Heart right ventricle (tissue), 16 donors: Measurements from ENCODE around the gene LRRC55. TPM values are rescaled to one million over a fixed set of nuclear protein-coding genes. Genes with fewer than 3 reads are reported as not detected.

Experiments used
- ATAC-seq, 8 donors: fragments of 200-7000 bp; cut with Tn5 transposase; one replicate each; pipeline ENCODE4 v1.9.1; 2020; ENCODE audit warnings: mild to moderate bottlenecking in 8 of 8, moderate library complexity in 8 of 8, moderate number of reproducible peaks in 1 of 8
- DNase-seq, 2 donors: peaks; one replicate each; pipeline ENCODE4 v3.0.0-alpha.2; 2020
- H3K27ac ChIP-seq, 10 donors: fragments of 200-600 bp; sonication (generic) in 2 of 10; one replicate each; pipeline versions ENCODE4 v1.5.0 to v1.8.0; 2020 to 2022; ENCODE audit warnings: mild to moderate bottlenecking in 3 of 10
- H3K27me3 ChIP-seq, 7 donors: fragments of 200-600 bp; one replicate each; pipeline ENCODE4 v1.8.0; 2021 to 2022; ENCODE audit warnings: mild to moderate bottlenecking in 2 of 7
- H3K36me3 ChIP-seq, 9 donors: fragments of 200-600 bp; sonication (generic) in 1 of 9; one replicate each; pipeline versions ENCODE4 v1.5.0 to v1.8.0; 2020 to 2022; ENCODE audit warnings: mild to moderate bottlenecking in 2 of 9
- H3K4me1 ChIP-seq, 9 donors: fragments of 200-600 bp; sonication (generic) in 1 of 9; one replicate each; pipeline versions ENCODE4 v1.5.0 to v1.8.0; 2020 to 2022; ENCODE audit warnings: mild to moderate bottlenecking in 4 of 9
- H3K4me3 ChIP-seq, 10 donors: fragments of 200-600 bp; sonication (generic) in 2 of 10; one replicate each; pipeline versions ENCODE4 v1.5.0 to v1.8.0; 2020 to 2022; ENCODE audit warnings: mild to moderate bottlenecking in 7 of 10, moderate library complexity in 2 of 10
- H3K9me3 ChIP-seq, 11 donors: fragments of 200-600 bp in 10 of 11; sonication (generic) in 2 of 11; one replicate each; pipeline versions ENCODE4 v1.5.0 to v1.8.0; 2013 to 2022; ENCODE audit warnings: mild to moderate bottlenecking in 2 of 11, control low read depth in 1 of 11, moderate library complexity in 1 of 11
- CTCF ChIP-seq, 9 donors: fragments of 200-600 bp; sonication (generic) in 2 of 9; IDR thresholded peaks; one replicate each; pipeline versions ENCODE4 v1.5.0 to v1.8.0; 2021 to 2022; ENCODE audit warnings: antibody characterized with exemption in 9 of 9, mild to moderate bottlenecking in 5 of 9, moderate library complexity in 1 of 9
- WGBS, 2 donors: extraction: QIAGEN DNeasy Blood & Tissue Kit; methylation state at CpG; one replicate each; pipeline ENCODE4 v1.1.7; 2013; ENCODE audit warnings: inconsistent platforms in 1 of 2; 5-methylcytosine and 5-hydroxymethylcytosine counted together
- intact Hi-C, 10 donors: fragments of 100-400 bp; cut with DNase I; formaldehyde crosslinking; loops; one replicate each; pipeline versions ENCODE4 v1.11.1 to v1.14.2; 2022
- polyA plus RNA-seq, 2 donors: library from polyadenylated mRNA; stranded (reverse); fragments of 200-250 nt; gene quantifications; one replicate each; pipeline ENCODE4 v1.2.3, GENCODE V29; 2013
- total RNA-seq, 10 donors: library from RNA; stranded (reverse); fragmentation: NEBNext Ultra II Directional in 3 of 10; extraction: Animal tissue kit (Norgen Biotek cat#: 25700) in 3 of 10; gene quantifications; one replicate each; pipeline versions ENCODE4 v1.2.1 to v1.2.4, GENCODE V29; 2021 to 2023
- donor health status: Arrhythmogenic right ventricular cardiomyopathy.
- donor health status: ischemic (EF 13 %, LVEDD 7.1; RV severe dilation, severe dysfunction).
- donor health status: healthy with polysubstance abuse.
- donor health status: DM: no; HTN: yes; CAD: no.
- donor health status: DM: no; HTN: no; CAD: no.
- donor health status: ischemic (EF 25% LVEDD 6.9; RV normal size, moderate dysfunction).
- donor health status: ischemic (EF 25% LVEDD 5.7; RV mildly dilated, moderate dysfunction).
- donor health status: healthy.
- donor health status: DM: yes; HTN: yes; CAD: no.
- donor health status: Ischemic cardiomyopathy.
- donor health status: ischemic (EF 35%, LVEDD 5.7; RV mildly dilated, moderate dysfunction).
- donor health status: nonischemic (EF 11% LVEDD 7.7; RV severe dilation, severe dysfunction).
- donor health status: DM: yes; HTN: yes; CAD: no.
- donor health status: PGD.
- donor health status: ischemic (EF 29% LVEDD 5.4; RV normal size, mild dysfunction).
- donor health status: nonischemic (EF 23%, LVEDD 6.1; RV moderate dilation, normal function).

LRRC55 gene
- total and polyA plus RNA-seq, 12 donors, result 0.04 to 0.53 (median 0.20) TPM; not detected in 1

- ATAC-seq, result no peak
- Histone ChIP-seq H3K27me3 (peaks cover 0 to 3% (median 0%) of the 10 kb centered on the region in 7 donors), H3K27ac (peak overlapping the region in 1 of 10 donors; percentile 3), H3K4me1 (peaks cover 0 to 46% (median 38%) of the 10 kb centered on the region in 9 donors), H3K9me3 (no peaks in the 10 kb centered on the region), H3K36me3 (no peaks in the 10 kb centered on the region), H3K4me3 (no peak overlapping the region)
- no peak for TF ChIP-seq CTCF (IDR thresholded peaks at IDR 0.05)
- intact Hi-C loops, result no loop called here
- 80 to 86% methylated on average over 3 of the region's 3 CpGs for WGBS, 2 donors
- DNase-seq, result no peak
Observed at GRCh38 chr11:57223601-57224000, 41.8 kb downstream of the LRRC55 start.

GRCh38 chr11:57224128-57224527 lies 42.4 kb downstream of the LRRC55 start:
- intact Hi-C loops, result no loop called here
- H3K9me3 ChIP-seq, result no peaks in the 10 kb centered on the region
- H3K4me1 ChIP-seq, result peaks cover 0 to 43% (median 33%) of the 10 kb centered on the region in 9 donors
- ATAC-seq (no peak), DNase-seq (no peak)
- H3K27me3 ChIP-seq, result peaks cover 0 to 6% (median 0%) of the 10 kb centered on the region in 7 donors
- H3K4me3 ChIP-seq, result no peak overlapping the region
- no peaks in the 10 kb centered on the region for H3K36me3 ChIP-seq
- no peak for TF ChIP-seq CTCF (IDR thresholded peaks at IDR 0.05)
- 89 to 91% methylated on average over 2 of the region's 2 CpGs for WGBS, 2 donors
- no peak overlapping the region for H3K27ac ChIP-seq

- Histone ChIP-seq H3K4me1 (peaks cover 0 to 39% (median 29%) of the 10 kb centered on the region in 9 donors), H3K9me3 (no peaks in the 10 kb centered on the region), H3K27ac (no peak overlapping the region), H3K27me3 (peaks cover 0 to 6% (median 0%) of the 10 kb centered on the region in 7 donors), H3K4me3 (no peak overlapping the region), H3K36me3 (no peaks in the 10 kb centered on the region)
- no peak for DNase-seq
- intact Hi-C loops, result no loop called here
- ATAC-seq, result no peak
- no peak for TF ChIP-seq CTCF (IDR thresholded peaks at IDR 0.05)
Observed at GRCh38 chr11:57224537-57224936, 42.8 kb downstream of the LRRC55 start.

GRCh38 chr11:57228600-57228999 lies 46.8 kb downstream of the LRRC55 start:
- peaks cover 3 to 45% (median 35%) of the 10 kb centered on the region in 9 donors for H3K4me1 ChIP-seq
- peak overlapping the region in 3 of 10 donors; percentile 12 to 55 (median 40) for H3K27ac ChIP-seq
- H3K27me3 ChIP-seq, result peaks cover 0 to 28% (median 4%) of the 10 kb centered on the region in 7 donors
- TF ChIP-seq CTCF (IDR thresholded peaks at IDR 0.05), result no peak
- H3K36me3 ChIP-seq, result no peaks in the 10 kb centered on the region
- no peak overlapping the region for H3K4me3 ChIP-seq
- intact Hi-C loops, result no loop called here
- no peaks in the 10 kb centered on the region for H3K9me3 ChIP-seq
- WGBS, 2 donors, result 76 to 77% methylated on average over 3 of the region's 3 CpGs
- DNase-seq, result no peak
- ATAC-seq, result no peak
